Measurements from ENCODE around the gene ADAMTS8. TPM values are rescaled to one million over a fixed set of nuclear protein-coding genes. Genes with fewer than 3 reads are reported as not detected.

ADAMTS8 gene
- total and polyA plus RNA-seq, 9 of the 15 experiments (the other 6 are each of a cell fraction or from before 2014, with no cell fraction given): not detected

- Histone ChIP-seq H3K27ac (ENCODE audit: extremely low read depth, low read depth, low read length) (no peak overlapping the region), H4K20me1 (replicated peaks; ENCODE audit: control insufficient read depth, insufficient read depth, low read length) (no peaks in the 10 kb centered on the region), H3K4me3 (no peak overlapping the region), H3K27me3 (ENCODE audit: control insufficient read depth in 2 of 2, insufficient read depth in 2 of 2, low read length in 2 of 2) (peaks cover 41 to 83% of the 10 kb centered on the region in 2 experiments), H2AFZ (ENCODE audit: low read depth, low read length) (no peak overlapping the region), H3K4me1 (replicated peaks in 1 of 2; ENCODE audit: control insufficient read depth in 2 of 2, insufficient read depth in 2 of 2, low read length in 2 of 2) (peaks cover 0 to 7% of the 10 kb centered on the region in 2 experiments; a peak in 1 of 5 replicates), H3K9me3 (replicated peaks; ENCODE audit: control insufficient read depth, insufficient read depth, low read depth, low read length) (no peaks in the 10 kb centered on the region), H3K79me2 (ENCODE audit: control insufficient read depth, insufficient read depth, low read length) (no peaks in the 10 kb centered on the region), H3K36me3 (ENCODE audit: control insufficient read depth, insufficient read depth, low read length) (no peaks in the 10 kb centered on the region), H3K9ac (ENCODE audit: insufficient read depth in 1 of 2, low read depth in 2 of 2, low read length in 2 of 2) (no peak overlapping the region), H3K9me1 (ENCODE audit: control insufficient read depth, insufficient read depth, low read length) (no peaks in the 10 kb centered on the region), H3K4me2 (ENCODE audit: insufficient read depth, low read length) (no peak overlapping the region)
- ChIA-PET CTCF (ENCODE audit: low intra/inter-chr PET ratio) (no interaction called here), POLR2A (interaction anchor here (0.6 kb wide), 1 partner anchor 12 kb away, joined by 3 read pairs; no protein-coding TSS in a partner anchor)
- FAIRE-seq (no peak), DNase-seq (ENCODE audit: extremely low read depth in 1 of 4, low spot score in 3 of 4) (no peak), ATAC-seq (no peak)
- no TSS peak for BruUV-seq (replicated peaks)
- in situ Hi-C loops (cut with MboI) (no loop called here), intact Hi-C loops (cut with micrococcal nuclease) (no loop called here)
- TF ChIP-seq HDAC1 (IDR thresholded peaks at IDR 0.05) (no peak), NFE2 (IDR thresholded peaks at IDR 0.05; ENCODE audit: low read depth) (no peak), PHF8 (IDR thresholded peaks at IDR 0.05; ENCODE audit: borderline replicate concordance, low read length) (no peak), ZNF830 (CRISPR knock-in tag; IDR thresholded peaks at IDR 0.05) (no peak), RBM34 (IDR thresholded peaks at IDR 0.05; ENCODE audit: borderline replicate concordance, insufficient read depth, low read length) (no peak), IRF1 (CRISPR knock-in tag; IDR thresholded peaks at IDR 0.05; ENCODE audit: borderline replicate concordance) (no peak), HNRNPLL (IDR thresholded peaks at IDR 0.05; ENCODE audit: low read depth, low read length, poor library complexity, severe bottlenecking) (no peak), SIX5 (IDR thresholded peaks at IDR 0.05; ENCODE audit: borderline replicate concordance in 1 of 2, insufficient read depth in 1 of 2, low read depth in 1 of 2, low read length in 2 of 2) (no peak), PHB2 (IDR thresholded peaks at IDR 0.05; ENCODE audit: low read depth) (no peak), HOXB6 (CRISPR knock-in tag; IDR thresholded peaks at IDR 0.05; ENCODE audit: borderline replicate concordance) (no peak), ZNF23 (CRISPR knock-in tag; IDR thresholded peaks at IDR 0.05) (no peak), COPS2 (conservative IDR thresholded peaks at IDR 0.05) (no peak), TAF9B (IDR thresholded peaks at IDR 0.05; ENCODE audit: partially characterized antibody) (no peak)
- 2% methylated on average over 11 of the region's 11 CpGs for WGBS (ENCODE audit: insufficient coverage, low coverage, missing lambda C conversion rate)
These were observed 17.2 kb downstream of the ADAMTS8 start for GRCh38 chr11:130411223-130411622.
